ENCODE results near the gene TMPRSS11A.
A peak's percentile ranks its signal among the peaks of the same experiment; 100 is the strongest.

Gene TMPRSS11A

DNA sequence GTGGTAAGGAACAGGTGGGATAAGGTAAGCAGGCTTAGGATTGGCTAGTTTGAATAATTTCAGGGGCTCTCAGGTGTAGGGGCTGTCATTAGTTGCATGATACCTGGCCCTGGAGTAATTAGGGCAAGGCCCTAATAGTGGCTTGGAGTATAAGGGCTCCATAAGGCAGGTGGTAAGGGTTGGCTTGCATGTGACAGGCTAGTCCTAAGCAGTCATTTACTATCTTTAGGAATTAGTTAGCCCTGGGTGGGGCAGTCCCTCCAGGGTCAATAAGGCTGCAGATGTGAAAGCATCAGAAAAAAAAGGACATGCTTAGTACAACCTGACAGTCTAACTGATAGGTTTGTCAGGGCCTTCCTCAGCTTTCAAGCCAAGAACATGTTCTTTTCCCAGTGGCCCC is 71.6 kb downstream of the TMPRSS11A start:
- H3K4me3 ChIP-seq (ENCODE audit: low read depth, low read length), result no peak overlapping the region
- no peak for TF ChIP-seq CTCF (IDR thresholded peaks at IDR 0.05; ENCODE audit: insufficient read depth, low read length, missing control alignments)
- ChIA-PET CTCF (interaction anchor here (4.2 kb wide), 1 partner anchor 19 kb away, joined by 26 read pairs; no protein-coding TSS in a partner anchor), POLR2A (no interaction called here)
- DNase-seq (ENCODE audit: low read depth, low spot score), result no peak

- H3K4me3 ChIP-seq (ENCODE audit: low read depth, low read length), result no peak overlapping the region
- no peak for TF ChIP-seq CTCF (IDR thresholded peaks at IDR 0.05; ENCODE audit: insufficient read depth, low read length, missing control alignments)
- no peak for DNase-seq (ENCODE audit: low read depth, low spot score)
- POLR2A ChIA-PET, result no interaction called here
- CTCF ChIA-PET, result interaction anchor here (6.3 kb wide), 1 partner anchor 24 kb away, joined by 33 read pairs; no protein-coding TSS in a partner anchor
Measured at GRCh38 chr4:67886281-67886680, 77.0 kb downstream of the TMPRSS11A start.

GRCh38 chr4:67885762-67886161 is 77.5 kb downstream of the TMPRSS11A start:
- ChIA-PET CTCF (interaction anchor here (6.3 kb wide), 1 partner anchor 25 kb away, joined by 33 read pairs; no protein-coding TSS in a partner anchor), POLR2A (no interaction called here)
- DNase-seq (ENCODE audit: low read depth, low spot score), result peak; percentile 88
- H3K4me3 ChIP-seq (ENCODE audit: low read depth, low read length), result no peak overlapping the region
- TF ChIP-seq CTCF (IDR thresholded peaks at IDR 0.05; ENCODE audit: insufficient read depth, low read length, missing control alignments), result no peak

GRCh38 chr4:67884701-67885100 is 78.6 kb downstream of the TMPRSS11A start:
- no peak for TF ChIP-seq CTCF (IDR thresholded peaks at IDR 0.05; ENCODE audit: insufficient read depth, low read length, missing control alignments)
- DNase-seq (ENCODE audit: low read depth, low spot score), result no peak
- no peak overlapping the region for H3K4me3 ChIP-seq (ENCODE audit: low read depth, low read length)
- CTCF ChIA-PET, result interaction anchor here (1.0 to 6.3 kb wide), 4 partner anchors 9 to 26 kb away, joined by 4 to 33 read pairs (median 4); no protein-coding TSS in a partner anchor
- POLR2A ChIA-PET, result no interaction called here

DNA sequence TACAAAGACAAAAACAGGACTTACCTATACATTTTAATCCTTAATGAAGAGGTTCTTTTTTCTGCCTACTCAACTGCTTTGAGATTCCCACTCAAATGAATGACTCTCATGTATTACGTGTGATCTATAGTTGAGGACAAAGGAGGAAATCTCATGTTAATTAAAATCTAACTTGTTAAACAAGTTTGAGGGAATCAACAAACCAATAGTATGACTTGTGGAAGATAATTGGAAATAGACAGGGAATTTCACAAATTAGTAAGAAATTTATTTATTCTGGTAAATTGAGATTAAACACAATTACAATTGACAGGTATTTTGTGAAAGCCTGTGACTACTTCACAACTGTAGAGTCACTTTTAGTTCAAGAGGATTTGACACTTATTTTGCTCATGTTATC is 79.4 kb downstream of the TMPRSS11A start, which contains the start of gene TMPRSS11D:
TSS of gene TMPRSS11D (minus strand) at position 101 of the 400 bp plus-strand sequence. CDS start at position 32, 69 bp downstream.
- no peak within 1 kb of the TSS for H3K4me3 ChIP-seq (ENCODE audit: low read depth, low read length)
- no peak for TF ChIP-seq CTCF (IDR thresholded peaks at IDR 0.05; ENCODE audit: insufficient read depth, low read length, missing control alignments)
- no peak for DNase-seq (ENCODE audit: low read depth, low spot score)
- CTCF ChIA-PET, result interaction anchor here (1.0 to 6.3 kb wide), 5 partner anchors 10 to 292 kb away, joined by 4 to 33 read pairs (median 4); no protein-coding TSS in a partner anchor
- POLR2A ChIA-PET, result no interaction called here

GRCh38 chr4:67883458-67883857 is 79.8 kb downstream of the TMPRSS11A start:
- ChIA-PET CTCF (interaction anchor here (1.6 to 6.3 kb wide), 4 partner anchors 13 to 292 kb away, joined by 4 to 33 read pairs (median 4); no protein-coding TSS in a partner anchor), POLR2A (no interaction called here)
- DNase-seq (ENCODE audit: low read depth, low spot score), result no peak
- H3K4me3 ChIP-seq (ENCODE audit: low read depth, low read length), result no peak overlapping the region
- no peak for TF ChIP-seq CTCF (IDR thresholded peaks at IDR 0.05; ENCODE audit: insufficient read depth, low read length, missing control alignments)

All from AG04449 (cell line).